ENCODE measurements around the gene ATG10. TPM values are rescaled to one million over a fixed set of nuclear protein-coding genes. Genes with fewer than 3 reads are reported as not detected.
"Not testable (repeated sequence)": the region's sequence is repeated elsewhere in the genome, so short reads cannot be mapped to it uniquely, and the experiment has no call there.

ATG10 gene
- total RNA-seq, 1 donor from 2014 or later = 8.9 TPM

GRCh38 chr5:82042894-82043293, 71.1 kb downstream of the ATG10 start:
- Mint-ChIP-seq H3K9me3 (peaks cover 30% of the 10 kb centered on the region), H3K36me3 (ENCODE audit: low read depth) (peaks cover 21% of the 10 kb centered on the region)
- H3K27ac Mint-ChIP-seq; H3K27me3 Mint-ChIP-seq (ENCODE audit: low read depth); H3K4me3 Mint-ChIP-seq (ENCODE audit: low read depth); intact Hi-C loops (cut with micrococcal nuclease); DNase-seq (ENCODE audit: low spot score); H3K4me1 Mint-ChIP-seq (ENCODE audit: low read depth): not testable (repeated sequence)

- H3K4me1 Mint-ChIP-seq (ENCODE audit: low read depth) = no peaks in the 10 kb centered on the region
- no peak for DNase-seq (ENCODE audit: low spot score)
- H3K27ac Mint-ChIP-seq = no peak overlapping the region
- H3K4me3 Mint-ChIP-seq (ENCODE audit: low read depth) = no peak overlapping the region
- no peaks in the 10 kb centered on the region for H3K27me3 Mint-ChIP-seq (ENCODE audit: low read depth)
- H3K36me3 Mint-ChIP-seq (ENCODE audit: low read depth) = peaks cover 18% of the 10 kb centered on the region
- peaks cover 26% of the 10 kb centered on the region for H3K9me3 Mint-ChIP-seq
- intact Hi-C loops (cut with micrococcal nuclease) = no loop called here
Measured at GRCh38 chr5:82044010-82044409, 72.2 kb downstream of the ATG10 start.

GRCh38 chr5:82045554-82046275, 73.9 kb downstream of the ATG10 start:
- intact Hi-C loops (cut with micrococcal nuclease) = no loop called here

GRCh38 chr5:82046276-82046647, 74.4 kb downstream of the ATG10 start:
- Mint-ChIP-seq H3K4me3 (ENCODE audit: low read depth) (no peak overlapping the region), H3K27me3 (ENCODE audit: low read depth) (no peaks in the 10 kb centered on the region), H3K9me3 (peaks cover 20% of the 10 kb centered on the region), H3K27ac (no peak overlapping the region), H3K4me1 (ENCODE audit: low read depth) (no peaks in the 10 kb centered on the region), H3K36me3 (ENCODE audit: low read depth) (peaks cover 18% of the 10 kb centered on the region)
- intact Hi-C loops (cut with micrococcal nuclease) = no loop called here
- no peak for DNase-seq (ENCODE audit: low spot score)

More at GRCh38 chr5:82045554-82046275, 73.9 kb downstream of the ATG10 start:
- no peak for DNase-seq (ENCODE audit: low spot score)
- Mint-ChIP-seq H3K27ac (no peak overlapping the region), H3K36me3 (ENCODE audit: low read depth) (peaks cover 18% of the 10 kb centered on the region), H3K4me3 (ENCODE audit: low read depth) (no peak overlapping the region), H3K4me1 (ENCODE audit: low read depth) (no peaks in the 10 kb centered on the region), H3K27me3 (ENCODE audit: low read depth) (no peaks in the 10 kb centered on the region), H3K9me3 (peaks cover 24% of the 10 kb centered on the region)

GRCh38 chr5:82050955-82051354, 79.1 kb downstream of the ATG10 start:
- no peak for DNase-seq (ENCODE audit: low spot score)
- Mint-ChIP-seq H3K27ac (no peak overlapping the region), H3K4me3 (ENCODE audit: low read depth) (no peak overlapping the region), H3K27me3 (ENCODE audit: low read depth) (no peaks in the 10 kb centered on the region), H3K9me3 (no peaks in the 10 kb centered on the region), H3K4me1 (ENCODE audit: low read depth) (peaks cover 4% of the 10 kb centered on the region), H3K36me3 (ENCODE audit: low read depth) (no peaks in the 10 kb centered on the region)
- intact Hi-C loops (cut with micrococcal nuclease) = no loop called here

GRCh38 chr5:82054004-82054710, 82.3 kb downstream of the ATG10 start:
- Mint-ChIP-seq H3K4me3 (ENCODE audit: low read depth) (no peak overlapping the region), H3K27me3 (ENCODE audit: low read depth) (no peaks in the 10 kb centered on the region), H3K36me3 (ENCODE audit: low read depth) (no peaks in the 10 kb centered on the region), H3K27ac (no peak overlapping the region), H3K9me3 (no peaks in the 10 kb centered on the region), H3K4me1 (ENCODE audit: low read depth) (peaks cover 4% of the 10 kb centered on the region)
- intact Hi-C loops (cut with micrococcal nuclease) = no loop called here
- DNase-seq (ENCODE audit: low spot score) = no peak

GRCh38 chr5:82057051-82057450, 85.2 kb downstream of the ATG10 start:
- H3K27ac Mint-ChIP-seq = no peak overlapping the region
- intact Hi-C loops (cut with micrococcal nuclease) = no loop called here
- H3K4me1 Mint-ChIP-seq (ENCODE audit: low read depth) = peaks cover 4% of the 10 kb centered on the region
- H3K9me3 Mint-ChIP-seq = no peaks in the 10 kb centered on the region
- no peaks in the 10 kb centered on the region for H3K27me3 Mint-ChIP-seq (ENCODE audit: low read depth)
- H3K4me3 Mint-ChIP-seq (ENCODE audit: low read depth) = no peak overlapping the region
- H3K36me3 Mint-ChIP-seq (ENCODE audit: low read depth) = no peaks in the 10 kb centered on the region
- no peak for DNase-seq (ENCODE audit: low spot score)

GRCh38 chr5:82058710-82059109, 86.9 kb downstream of the ATG10 start:
- H3K9me3 Mint-ChIP-seq = no peaks in the 10 kb centered on the region
- intact Hi-C loops (cut with micrococcal nuclease) = no loop called here
- H3K4me3 Mint-ChIP-seq (ENCODE audit: low read depth) = no peak overlapping the region
- peaks cover 4% of the 10 kb centered on the region for H3K4me1 Mint-ChIP-seq (ENCODE audit: low read depth)
- no peaks in the 10 kb centered on the region for H3K36me3 Mint-ChIP-seq (ENCODE audit: low read depth)
- H3K27ac Mint-ChIP-seq = no peak overlapping the region
- DNase-seq (ENCODE audit: low spot score) = no peak
- no peaks in the 10 kb centered on the region for H3K27me3 Mint-ChIP-seq (ENCODE audit: low read depth)

- H3K9me3 Mint-ChIP-seq = no peaks in the 10 kb centered on the region
- H3K4me1 Mint-ChIP-seq (ENCODE audit: low read depth) = peaks cover 4% of the 10 kb centered on the region
- no peaks in the 10 kb centered on the region for H3K27me3 Mint-ChIP-seq (ENCODE audit: low read depth)
- no peaks in the 10 kb centered on the region for H3K36me3 Mint-ChIP-seq (ENCODE audit: low read depth)
- H3K27ac Mint-ChIP-seq = no peak overlapping the region
- DNase-seq (ENCODE audit: low spot score) = no peak
- H3K4me3 Mint-ChIP-seq (ENCODE audit: low read depth) = no peak overlapping the region
- intact Hi-C loops (cut with micrococcal nuclease) = no loop called here
Measured at GRCh38 chr5:82066791-82067190, 95.0 kb downstream of the ATG10 start.

- H3K4me1 Mint-ChIP-seq (ENCODE audit: low read depth); H3K4me3 Mint-ChIP-seq (ENCODE audit: low read depth); H3K27me3 Mint-ChIP-seq (ENCODE audit: low read depth); DNase-seq (ENCODE audit: low spot score); H3K27ac Mint-ChIP-seq; H3K36me3 Mint-ChIP-seq (ENCODE audit: low read depth); H3K9me3 Mint-ChIP-seq; intact Hi-C loops (cut with micrococcal nuclease): not testable (repeated sequence)
Measured at GRCh38 chr5:82068042-82068441, 96.2 kb downstream of the ATG10 start.

- intact Hi-C loops (cut with micrococcal nuclease) = no loop called here
- Mint-ChIP-seq H3K27ac (no peak overlapping the region), H3K9me3 (no peaks in the 10 kb centered on the region), H3K36me3 (ENCODE audit: low read depth) (no peaks in the 10 kb centered on the region), H3K27me3 (ENCODE audit: low read depth) (no peaks in the 10 kb centered on the region), H3K4me1 (ENCODE audit: low read depth) (peaks cover 4% of the 10 kb centered on the region), H3K4me3 (ENCODE audit: low read depth) (peak overlapping the region; percentile 9)
- no peak for DNase-seq (ENCODE audit: low spot score)
Measured at GRCh38 chr5:82068723-82069122, 96.9 kb downstream of the ATG10 start.

GRCh38 chr5:82072138-82072537, 100.3 kb downstream of the ATG10 start:
- no peak overlapping the region for H3K4me3 Mint-ChIP-seq (ENCODE audit: low read depth)
- no peaks in the 10 kb centered on the region for H3K27me3 Mint-ChIP-seq (ENCODE audit: low read depth)
- H3K36me3 Mint-ChIP-seq (ENCODE audit: low read depth) = no peaks in the 10 kb centered on the region
- no peak overlapping the region for H3K27ac Mint-ChIP-seq
- intact Hi-C loops (cut with micrococcal nuclease) = no loop called here
- no peaks in the 10 kb centered on the region for H3K9me3 Mint-ChIP-seq
- DNase-seq (ENCODE audit: low spot score) = no peak
- H3K4me1 Mint-ChIP-seq (ENCODE audit: low read depth) = peaks cover 4% of the 10 kb centered on the region

- no peak overlapping the region for H3K4me3 Mint-ChIP-seq (ENCODE audit: low read depth)
- no peak overlapping the region for H3K27ac Mint-ChIP-seq
- DNase-seq (ENCODE audit: low spot score) = no peak
- no peaks in the 10 kb centered on the region for H3K27me3 Mint-ChIP-seq (ENCODE audit: low read depth)
- H3K36me3 Mint-ChIP-seq (ENCODE audit: low read depth) = no peaks in the 10 kb centered on the region
- no peaks in the 10 kb centered on the region for H3K9me3 Mint-ChIP-seq
- intact Hi-C loops (cut with micrococcal nuclease) = no loop called here
- H3K4me1 Mint-ChIP-seq (ENCODE audit: low read depth) = peaks cover 2% of the 10 kb centered on the region
Measured at GRCh38 chr5:82073179-82073578, 101.4 kb downstream of the ATG10 start.

Data from activated T-helper 2 cell treated with anti-CD3 and anti-CD28 coated beads, Interferon-gamma antibody, Interleukin-2, Interleukin-4, amounts not matched to agents 10 μg/mL and 5 μg/mL and 100 μg/mL, durations not matched to agents 14 hours and 24 hours and 36 hours (primary cell).